Body of pancreas (tissue), 4 donors: ENCODE measurements around the gene HLA-DRB5. TPM values are rescaled to one million over a fixed set of nuclear protein-coding genes. Genes with fewer than 3 reads are reported as not detected.
"Not testable (repeated sequence)": the region's sequence is repeated elsewhere in the genome, so short reads cannot be mapped to it uniquely, and the experiment has no call there.

Source experiments
- ATAC-seq: fragments of 150-250 bp; one replicate; pipeline ENCODE4 v1.9.1; 2016
- DNase-seq, 4 donors: peaks; one replicate each; pipeline ENCODE4 v3.0.0-alpha.2; 2019
- H3K27ac ChIP-seq, 4 donors: fragments of 200-600 bp; sonication (generic); 1 replicate in 3 of 4; 2 replicates in 1 of 4; pipeline versions ENCODE4 v1.5.1 to v1.6.1; 2016 to 2019; ENCODE audit warnings: mild to moderate bottlenecking in 1 of 4, mixed read lengths in 1 of 4, moderate library complexity in 1 of 4
- H3K27me3 ChIP-seq, 2 donors: fragments of 200-600 bp; sonication (generic); one replicate each; pipeline ENCODE4 v1.6.0; 2016; ENCODE audit warnings: mild to moderate bottlenecking in 1 of 2
- H3K36me3 ChIP-seq, 2 donors: fragments of 200-600 bp; sonication (generic); replicated peaks in 1 of 2; 2 replicates each; pipeline ENCODE4 v1.5.1; 2016; ENCODE audit warnings: low read depth in 2 of 2; ENCODE audit not compliant: insufficient read depth in 1 of 2
- H3K4me1 ChIP-seq: fragments of 200-600 bp; sonication (generic); one replicate; pipeline ENCODE4 v1.6.0; 2016
- H3K4me3 ChIP-seq, 2 donors: fragments of 200-600 bp; sonication (generic); 1 replicate in 1 of 2; 2 replicates in 1 of 2; pipeline ENCODE4 v1.5.1; 2016 to 2019
- H3K9me3 ChIP-seq, 3 donors: fragments of 200-600 bp; sonication (generic); 1 replicate in 2 of 3; 2 replicates in 1 of 3; pipeline ENCODE4 v1.5.1; 2016
- POLR2A ChIP-seq, 3 donors: fragments of 450-650 bp; IDR thresholded peaks; one replicate each; pipeline ENCODE4 v1.6.1; 2016; ENCODE audit warnings: antibody characterized with exemption in 3 of 3, mild to moderate bottlenecking in 2 of 3
- WGBS, 2 donors: methylation state at CpG; one replicate each; pipeline ENCODE4 v1.1.5; 2017; 5-methylcytosine and 5-hydroxymethylcytosine counted together
- intact Hi-C: fragments of 100-400 bp; cut with DNase I; formaldehyde crosslinking; loops from one replicate; pipeline ENCODE4 v1.15.1; 2023
- small RNA-seq: library from RNA; depleted of rRNA; stranded (forward); fragments of <200 nt; gene quantifications from one replicate; pipeline ENCODE3, GENCODE V24; 2016
- total RNA-seq, 2 donors: library from RNA; depleted of rRNA; stranded (reverse); fragments of >200 nt; gene quantifications; one replicate each; pipeline ENCODE4 v1.1.0, GENCODE V29; 2016
- TF ChIP-seq, protein P1 (sequence below), 7 experiments: fragments of 450-650 bp in 4 of 7; fragments of 200-600 bp in 3 of 7; sonication (generic) in 3 of 7; IDR thresholded peaks; one replicate each; pipeline ENCODE4 v1.5.1; 2016 to 2019; ENCODE audit warnings: antibody characterized with exemption in 7 of 7

Gene HLA-DRB5
- total RNA-seq, 2 donors from 2014 or later: 1.3 to 19.8 TPM

DNA sequence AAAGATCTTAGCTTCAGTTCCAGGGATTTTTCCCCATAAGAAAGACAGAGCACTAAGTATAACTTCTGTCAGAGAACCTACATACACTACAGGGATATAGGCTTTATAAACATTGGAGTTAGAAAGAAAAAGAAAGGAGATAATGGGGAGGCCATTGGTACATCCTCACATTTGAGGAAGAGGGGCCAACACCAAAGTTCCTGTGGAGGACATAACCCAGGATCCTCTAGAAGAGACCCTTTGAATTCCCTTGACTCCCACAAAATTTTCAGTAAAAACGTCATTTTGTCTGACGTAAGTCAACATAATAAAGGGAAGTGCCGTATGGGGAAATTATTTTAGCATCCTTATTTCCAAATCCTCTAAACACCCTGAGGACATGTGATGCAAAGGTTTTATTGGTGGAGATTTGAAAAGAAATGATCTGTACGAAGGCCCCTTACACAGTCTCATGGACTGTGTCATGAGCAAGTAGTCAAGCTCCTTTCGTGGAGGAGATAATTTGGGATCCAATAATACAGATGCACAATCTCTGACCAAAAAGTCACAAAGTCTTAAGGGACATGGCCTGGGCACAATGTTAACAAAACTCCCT is 57.2 kb downstream of the HLA-DRB5 start:
- Histone ChIP-seq H3K36me3 (no peaks in the 10 kb centered on the region), H3K27me3 (no peaks in the 10 kb centered on the region), H3K27ac (peak overlapping the region in 2 of 4 donors; percentile 44 to 60), H3K4me3 (no peak overlapping the region), H3K9me3 (no peaks in the 10 kb centered on the region), H3K4me1 (no peaks in the 10 kb centered on the region)
- ATAC-seq: peak; percentile 24
- intact Hi-C loops: no loop called here
- DNase-seq: no peak
- WGBS, 2 donors: 50 to 65% methylated on average over 5 of the region's 5 CpGs
- TF ChIP-seq, protein P1, sequence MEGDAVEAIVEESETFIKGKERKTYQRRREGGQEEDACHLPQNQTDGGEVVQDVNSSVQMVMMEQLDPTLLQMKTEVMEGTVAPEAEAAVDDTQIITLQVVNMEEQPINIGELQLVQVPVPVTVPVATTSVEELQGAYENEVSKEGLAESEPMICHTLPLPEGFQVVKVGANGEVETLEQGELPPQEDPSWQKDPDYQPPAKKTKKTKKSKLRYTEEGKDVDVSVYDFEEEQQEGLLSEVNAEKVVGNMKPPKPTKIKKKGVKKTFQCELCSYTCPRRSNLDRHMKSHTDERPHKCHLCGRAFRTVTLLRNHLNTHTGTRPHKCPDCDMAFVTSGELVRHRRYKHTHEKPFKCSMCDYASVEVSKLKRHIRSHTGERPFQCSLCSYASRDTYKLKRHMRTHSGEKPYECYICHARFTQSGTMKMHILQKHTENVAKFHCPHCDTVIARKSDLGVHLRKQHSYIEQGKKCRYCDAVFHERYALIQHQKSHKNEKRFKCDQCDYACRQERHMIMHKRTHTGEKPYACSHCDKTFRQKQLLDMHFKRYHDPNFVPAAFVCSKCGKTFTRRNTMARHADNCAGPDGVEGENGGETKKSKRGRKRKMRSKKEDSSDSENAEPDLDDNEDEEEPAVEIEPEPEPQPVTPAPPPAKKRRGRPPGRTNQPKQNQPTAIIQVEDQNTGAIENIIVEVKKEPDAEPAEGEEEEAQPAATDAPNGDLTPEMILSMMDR (IDR thresholded peaks at IDR 0.05): no peak
- no peak for TF ChIP-seq POLR2A (IDR thresholded peaks at IDR 0.05)

DNA sequence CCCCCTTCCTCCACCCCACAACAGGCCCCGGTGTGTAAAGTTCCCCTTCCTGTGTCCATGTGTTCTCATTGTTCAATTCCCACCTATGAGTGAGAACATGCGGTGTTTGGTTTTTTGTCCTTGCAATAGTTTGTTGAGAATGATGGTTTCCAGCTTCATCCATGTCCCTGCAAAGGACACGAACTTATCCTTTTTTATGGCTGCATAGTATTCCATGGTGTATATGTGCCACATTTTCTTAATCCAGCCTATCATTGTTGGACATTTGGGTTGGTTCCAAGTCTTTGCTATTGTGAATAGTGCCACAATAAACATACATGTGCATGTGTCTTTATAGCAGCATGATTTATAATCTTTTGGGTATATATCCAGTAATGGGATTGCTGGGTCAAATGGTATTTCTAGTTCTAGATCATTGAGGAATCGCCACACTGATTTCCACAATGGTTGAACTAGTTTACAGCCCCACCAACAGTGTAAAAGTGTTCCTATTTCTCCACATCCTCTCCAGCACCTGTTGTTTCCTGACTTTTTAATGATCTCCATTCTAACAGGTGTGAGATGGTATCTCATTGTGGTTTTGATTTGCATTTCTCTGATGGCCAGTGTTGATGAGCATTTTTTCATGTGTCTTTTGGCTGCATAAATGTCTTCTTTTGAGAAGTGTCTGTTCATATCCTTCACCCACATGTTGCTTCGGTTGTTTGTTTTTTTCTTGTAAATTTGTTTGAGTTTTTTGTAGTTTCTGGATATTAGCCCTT is 62.2 kb downstream of the HLA-DRB5 start:
- WGBS, 2 donors: 46 to 58% methylated on average over 5 of the region's 5 CpGs
- ATAC-seq, H3K4me3 ChIP-seq, H3K27me3 ChIP-seq, intact Hi-C loops, H3K36me3 ChIP-seq, H3K27ac ChIP-seq, H3K4me1 ChIP-seq, H3K9me3 ChIP-seq, DNase-seq: not testable (repeated sequence)

Small RNA genes within 50 kb of the gene (small RNA-seq; reads per million reads assigned to genes)
- not detected for gene RNU1-61P

Other genes starting within 250 kb of the HLA-DRB5 start
- gene TSBP1, start 158.4 kb downstream of the HLA-DRB5 start, total RNA-seq: not detected
- gene BTNL2, start 123.1 kb downstream of the HLA-DRB5 start, total RNA-seq: not detected
- 100 to 1,000 TPM in 1 of 2 donors, 10 to 100 TPM in 1; 20.1 to 129 TPM for gene HLA-DRA, start 90.4 kb downstream of the HLA-DRB5 start, total RNA-seq
- gene HLA-DRB1, start 59.6 kb upstream of the HLA-DRB5 start, total RNA-seq: 10 to 100 TPM; 20.5 to 30.3 TPM
- 10 to 100 TPM in 1 of 2 donors, under 1 TPM in 1; 0.99 to 10.4 TPM for gene HLA-DQA1, start 107.1 kb upstream of the HLA-DRB5 start, total RNA-seq
- 1 to 10 TPM in 1 of 2 donors, under 1 TPM in 1; 0.78 to 1.6 TPM for gene HLA-DQB1, start 136.4 kb upstream of the HLA-DRB5 start, total RNA-seq
- not detected for gene HLA-DQA2, start 211.1 kb upstream of the HLA-DRB5 start, total RNA-seq
- not detected for gene HLA-DQB2, start 233.2 kb upstream of the HLA-DRB5 start, total RNA-seq